Gastroesophageal sphincter (tissue), 4 donors: ENCODE measurements around the gene PRPF38A. TPM values are rescaled to one million over a fixed set of nuclear protein-coding genes. Genes with fewer than 3 reads are reported as not detected.

ENCODE experiments used
- ATAC-seq: fragments of 150-250 bp; one replicate; pipeline ENCODE4 v1.9.1; 2016; ENCODE audit warnings: mild to moderate bottlenecking, moderate library complexity
- H3K27ac ChIP-seq, 4 donors: fragments of 200-600 bp; sonication (generic) in 3 of 4; 1 replicate in 3 of 4; 2 replicates in 1 of 4; pipeline ENCODE4 v1.5.1; 2016 to 2019
- H3K27me3 ChIP-seq: fragments of 200-600 bp; sonication (generic); one replicate; pipeline ENCODE4 v1.5.1; 2019
- H3K36me3 ChIP-seq, 2 donors: fragments of 200-600 bp; sonication (generic); one replicate each; pipeline ENCODE4 v1.5.1; 2019; ENCODE audit warnings: control low read depth in 1 of 2
- H3K4me1 ChIP-seq, 3 donors: fragments of 200-600 bp; sonication (generic); 1 replicate in 2 of 3; 2 replicates in 1 of 3; pipeline ENCODE4 v1.5.1; 2016 to 2019; ENCODE audit warnings: control low read depth in 2 of 3
- H3K4me3 ChIP-seq, 2 donors: fragments of 200-600 bp; sonication (generic); one replicate each; pipeline ENCODE4 v1.5.1; 2019; ENCODE audit warnings: mild to moderate bottlenecking in 1 of 2, moderate library complexity in 1 of 2
- H3K9me3 ChIP-seq, 3 donors: fragments of 200-600 bp; sonication (generic); one replicate each; pipeline ENCODE4 v1.5.1; 2017 to 2019; ENCODE audit warnings: control low read depth in 2 of 3
- EP300 ChIP-seq: sonication (generic); formaldehyde crosslinking; IDR thresholded peaks from one replicate; pipeline ENCODE4 v1.6.1; 2017; ENCODE audit warnings: antibody characterized with exemption, mild to moderate bottlenecking
- POLR2A ChIP-seq, 2 donors: fragments of 450-650 bp; IDR thresholded peaks; one replicate each; pipeline ENCODE4 v1.6.1; 2017; ENCODE audit warnings: antibody characterized with exemption in 2 of 2, mild to moderate bottlenecking in 2 of 2, moderate library complexity in 1 of 2
- POLR2AphosphoS5 ChIP-seq: sonication (generic); formaldehyde crosslinking; IDR thresholded peaks from one replicate; pipeline ENCODE4 v1.6.1; 2017; ENCODE audit warnings: antibody characterized with exemption
- WGBS, 2 donors: methylation state at CpG; one replicate each; pipeline ENCODE4 v1.1.5; 2018; ENCODE audit warnings: low coverage in 1 of 2; 5-methylcytosine and 5-hydroxymethylcytosine counted together
- total RNA-seq, 4 donors: library from RNA; depleted of rRNA; stranded (reverse); fragments of >200 nt; gene quantifications; one replicate each; pipeline ENCODE4 v1.1.0, GENCODE V29; 2016
- TF ChIP-seq, protein P1 (sequence below), 4 experiments: fragments of 200-600 bp in 2 of 4; fragments of 450-650 bp in 2 of 4; sonication (generic) in 1 of 4; IDR thresholded peaks; one replicate each; pipeline ENCODE4 v1.5.1; 2017 to 2019; ENCODE audit warnings: antibody characterized with exemption in 4 of 4, mild to moderate bottlenecking in 2 of 4, moderate library complexity in 2 of 4

The PRPF38A gene
- total RNA-seq, 4 donors from 2014 or later = 15.2 to 20.3 (median 19.5) TPM

- Histone ChIP-seq H3K27ac (no peak overlapping the region), H3K9me3 (no peaks in the 10 kb centered on the region), H3K27me3 (no peaks in the 10 kb centered on the region), H3K4me1 (no peaks in the 10 kb centered on the region), H3K4me3 (no peak overlapping the region), H3K36me3 (peaks cover 0 to 40% of the 10 kb centered on the region in 2 donors)
- no peak for TF ChIP-seq POLR2AphosphoS5
- no peak for TF ChIP-seq EP300
- no peak for TF ChIP-seq POLR2A (IDR thresholded peaks at IDR 0.05)
- TF ChIP-seq, protein P1, sequence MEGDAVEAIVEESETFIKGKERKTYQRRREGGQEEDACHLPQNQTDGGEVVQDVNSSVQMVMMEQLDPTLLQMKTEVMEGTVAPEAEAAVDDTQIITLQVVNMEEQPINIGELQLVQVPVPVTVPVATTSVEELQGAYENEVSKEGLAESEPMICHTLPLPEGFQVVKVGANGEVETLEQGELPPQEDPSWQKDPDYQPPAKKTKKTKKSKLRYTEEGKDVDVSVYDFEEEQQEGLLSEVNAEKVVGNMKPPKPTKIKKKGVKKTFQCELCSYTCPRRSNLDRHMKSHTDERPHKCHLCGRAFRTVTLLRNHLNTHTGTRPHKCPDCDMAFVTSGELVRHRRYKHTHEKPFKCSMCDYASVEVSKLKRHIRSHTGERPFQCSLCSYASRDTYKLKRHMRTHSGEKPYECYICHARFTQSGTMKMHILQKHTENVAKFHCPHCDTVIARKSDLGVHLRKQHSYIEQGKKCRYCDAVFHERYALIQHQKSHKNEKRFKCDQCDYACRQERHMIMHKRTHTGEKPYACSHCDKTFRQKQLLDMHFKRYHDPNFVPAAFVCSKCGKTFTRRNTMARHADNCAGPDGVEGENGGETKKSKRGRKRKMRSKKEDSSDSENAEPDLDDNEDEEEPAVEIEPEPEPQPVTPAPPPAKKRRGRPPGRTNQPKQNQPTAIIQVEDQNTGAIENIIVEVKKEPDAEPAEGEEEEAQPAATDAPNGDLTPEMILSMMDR (IDR thresholded peaks at IDR 0.05) = no peak
- WGBS, 2 donors = 80 to 89% methylated on average over 1 of the region's 1 CpG
- no peak for ATAC-seq
These were observed 49.7 kb downstream of the PRPF38A start for GRCh38 chr1:52454127-52454526.

DNA sequence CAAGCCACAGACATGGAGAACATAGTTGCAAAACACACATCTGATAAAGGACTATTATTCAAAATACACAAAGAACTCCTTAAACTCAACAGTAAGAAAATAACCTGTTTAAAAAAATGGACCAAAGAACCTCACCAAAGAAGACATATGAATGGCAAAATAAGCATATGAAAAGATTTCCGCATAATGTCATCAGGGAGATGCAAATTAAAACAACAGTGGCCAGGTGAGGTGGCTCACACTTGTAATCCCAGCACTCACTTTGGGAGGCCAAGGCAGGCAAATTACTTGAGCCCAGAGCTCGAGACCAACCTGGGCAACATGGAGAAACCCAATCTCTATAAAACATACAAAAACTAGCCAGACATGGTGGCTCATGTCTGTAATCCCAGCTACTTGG, 50.4 kb downstream of the PRPF38A start:
- no peak for TF ChIP-seq EP300
- Histone ChIP-seq H3K4me1 (no peaks in the 10 kb centered on the region), H3K9me3 (no peaks in the 10 kb centered on the region), H3K27me3 (no peaks in the 10 kb centered on the region), H3K36me3 (peaks cover 0 to 47% of the 10 kb centered on the region in 2 donors), H3K27ac (no peak overlapping the region), H3K4me3 (no peak overlapping the region)
- no peak for ATAC-seq
- 91 to 100% methylated on average over 1 of the region's 2 CpGs for WGBS, 2 donors

- H3K4me1 ChIP-seq = no peaks in the 10 kb centered on the region
- TF ChIP-seq, protein P1 (IDR thresholded peaks at IDR 0.05) = no peak
- no peak for TF ChIP-seq EP300
- peaks cover 0 to 48% of the 10 kb centered on the region in 2 donors for H3K36me3 ChIP-seq
- 95 to 100% methylated on average over 2 of the region's 2 CpGs for WGBS, 2 donors
- H3K9me3 ChIP-seq = no peaks in the 10 kb centered on the region
- no peaks in the 10 kb centered on the region for H3K27me3 ChIP-seq
- no peak overlapping the region for H3K4me3 ChIP-seq
- no peak overlapping the region for H3K27ac ChIP-seq
- no peak for ATAC-seq
These were observed 51.3 kb downstream of the PRPF38A start for GRCh38 chr1:52455686-52456085.

- Histone ChIP-seq H3K36me3 (peaks cover 0 to 46% of the 10 kb centered on the region in 2 donors), H3K9me3 (no peaks in the 10 kb centered on the region), H3K4me1 (no peaks in the 10 kb centered on the region), H3K27ac (no peak overlapping the region), H3K27me3 (no peaks in the 10 kb centered on the region), H3K4me3 (no peak overlapping the region)
- ATAC-seq = no peak
- 100% methylated on average over 1 of the region's 1 CpG for WGBS, 2 donors
- TF ChIP-seq, protein P1 (IDR thresholded peaks at IDR 0.05) = no peak
- no peak for TF ChIP-seq POLR2A (IDR thresholded peaks at IDR 0.05)
- TF ChIP-seq EP300 = no peak
- no peak for TF ChIP-seq POLR2AphosphoS5
These were observed 56.3 kb downstream of the PRPF38A start for GRCh38 chr1:52460694-52461093.

GRCh38 chr1:52461821-52462220, 57.4 kb downstream of the PRPF38A start:
- H3K4me3 ChIP-seq = no peak overlapping the region
- no peaks in the 10 kb centered on the region for H3K9me3 ChIP-seq
- H3K36me3 ChIP-seq = peaks cover 0 to 44% of the 10 kb centered on the region in 2 donors
- no peak overlapping the region for H3K27ac ChIP-seq
- no peak for ATAC-seq
- H3K4me1 ChIP-seq = no peaks in the 10 kb centered on the region
- WGBS, 2 donors = 50 to 80% methylated on average over 1 of the region's 1 CpG
- H3K27me3 ChIP-seq = no peaks in the 10 kb centered on the region
- TF ChIP-seq POLR2A (IDR thresholded peaks at IDR 0.05) = no peak

DNA sequence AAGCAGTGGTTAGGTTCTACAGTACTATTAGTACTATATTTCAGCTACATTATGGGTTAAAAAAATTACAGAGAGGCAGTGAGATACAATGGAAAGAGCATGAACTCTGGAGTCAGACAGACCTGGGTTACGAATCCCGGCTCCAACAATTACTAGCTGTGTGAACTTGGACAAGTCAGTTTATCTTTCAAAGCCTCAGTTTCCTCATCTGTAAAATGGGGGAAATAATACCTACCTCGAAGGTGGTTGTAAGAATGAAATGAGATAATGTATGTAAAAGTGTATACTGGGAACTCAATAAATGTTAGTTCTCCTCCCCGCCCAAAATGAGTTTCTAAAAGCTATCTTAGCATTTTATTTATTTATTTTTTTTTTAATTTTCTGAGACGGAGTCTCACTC, 59.5 kb downstream of the PRPF38A start:
- Histone ChIP-seq H3K27ac (no peak overlapping the region), H3K36me3 (peaks cover 0 to 29% of the 10 kb centered on the region in 2 donors), H3K27me3 (no peaks in the 10 kb centered on the region), H3K9me3 (no peaks in the 10 kb centered on the region), H3K4me3 (no peak overlapping the region), H3K4me1 (no peaks in the 10 kb centered on the region)
- ATAC-seq = no peak
- no peak for TF ChIP-seq POLR2AphosphoS5
- TF ChIP-seq POLR2A (IDR thresholded peaks at IDR 0.05) = no peak
- no peak for TF ChIP-seq EP300
- TF ChIP-seq, protein P1 (IDR thresholded peaks at IDR 0.05) = no peak
- 97 to 98% methylated on average over 5 of the region's 5 CpGs for WGBS, 2 donors
